ENCODE results near the gene FSTL3. TPM values are rescaled to one million over a fixed set of nuclear protein-coding genes. Genes with fewer than 3 reads are reported as not detected.

Gene FSTL3
- polyA plus RNA-seq, 3 donors, result 14.8 to 26.8 (median 20.7) TPM

GRCh38 chr19:676007-676338 lies 219 bp upstream of the FSTL3 start:
- DNase-seq (ENCODE audit: extremely low read depth in 1 of 11, low read depth in 9 of 11, low spot score in 4 of 11), result no peak

DNA sequence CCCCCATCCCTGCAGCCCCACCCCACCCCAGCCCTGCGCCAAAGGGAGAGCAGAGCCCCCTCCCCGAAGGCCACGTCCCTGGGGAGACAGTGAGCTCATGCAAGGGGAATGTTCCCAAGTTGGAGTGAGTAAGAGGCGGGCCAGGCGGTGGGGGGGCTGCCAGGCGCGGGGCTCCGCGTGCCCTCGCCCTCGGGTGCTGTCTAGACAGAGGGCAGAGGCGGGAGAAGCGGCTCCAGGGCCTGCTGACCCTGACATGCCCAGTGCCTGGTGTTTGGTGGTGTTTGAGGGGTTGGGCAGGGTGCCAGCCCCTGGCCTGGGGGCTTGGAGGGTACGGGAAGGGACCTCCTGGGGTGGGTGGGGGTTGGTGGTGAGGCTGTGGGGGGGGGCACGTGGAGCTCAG lies 1.0 kb downstream of the FSTL3 start:
- DNase-seq (ENCODE audit: extremely low read depth in 1 of 11, low read depth in 9 of 11, low spot score in 4 of 11), result no peak

GRCh38 chr19:677601-678436 lies 1.6 kb downstream of the FSTL3 start:
- no peak for DNase-seq (ENCODE audit: extremely low read depth in 1 of 11, low read depth in 9 of 11, low spot score in 4 of 11)

GRCh38 chr19:678791-679388 lies 2.7 kb downstream of the FSTL3 start:
- no peak for DNase-seq (ENCODE audit: extremely low read depth in 1 of 11, low read depth in 9 of 11, low spot score in 4 of 11)

- DNase-seq (ENCODE audit: extremely low read depth in 1 of 11, low read depth in 9 of 11, low spot score in 4 of 11), result peak in 2 of 11 donors; percentile 47 to 48
Measured at GRCh38 chr19:679418-680286, 3.5 kb downstream of the FSTL3 start.

DNA sequence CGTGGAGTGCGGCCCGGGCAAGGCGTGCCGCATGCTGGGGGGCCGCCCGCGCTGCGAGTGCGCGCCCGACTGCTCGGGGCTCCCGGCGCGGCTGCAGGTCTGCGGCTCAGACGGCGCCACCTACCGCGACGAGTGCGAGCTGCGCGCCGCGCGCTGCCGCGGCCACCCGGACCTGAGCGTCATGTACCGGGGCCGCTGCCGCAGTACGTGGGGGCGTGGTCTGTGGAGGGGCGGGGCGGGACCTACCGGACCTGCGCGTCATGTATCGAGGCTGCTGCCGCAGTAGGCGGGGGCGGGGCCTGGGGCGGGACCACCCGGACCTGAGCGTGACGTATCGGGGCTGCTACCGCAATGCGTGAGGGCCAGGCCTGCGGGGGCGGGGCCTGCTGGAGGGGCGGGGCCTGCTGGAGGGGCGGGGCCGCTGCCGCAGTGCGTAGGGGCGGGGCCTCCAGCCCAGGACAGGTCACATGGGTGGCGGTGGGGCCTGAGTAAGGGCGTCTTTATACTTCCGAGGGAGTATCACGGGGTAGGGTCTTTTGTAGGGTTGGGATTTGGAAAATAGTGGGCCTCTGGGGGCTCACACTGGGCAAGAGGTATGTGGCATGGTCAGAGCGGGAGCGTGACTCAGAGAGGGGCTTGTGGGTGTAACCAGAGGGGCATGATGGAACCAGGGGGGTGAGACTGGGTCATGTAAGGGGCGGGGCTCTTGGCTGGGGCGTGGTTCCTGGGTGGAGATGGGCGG lies 4.3 kb downstream of the FSTL3 start:
- DNase-seq (ENCODE audit: extremely low read depth in 1 of 11, low read depth in 9 of 11, low spot score in 4 of 11), result peak; percentile 87 to 97 (median 95)

GRCh38 chr19:681029-682019 lies 5.1 kb downstream of the FSTL3 start:
- DNase-seq (ENCODE audit: extremely low read depth in 1 of 11, low read depth in 9 of 11, low spot score in 4 of 11), result no peak

DNA sequence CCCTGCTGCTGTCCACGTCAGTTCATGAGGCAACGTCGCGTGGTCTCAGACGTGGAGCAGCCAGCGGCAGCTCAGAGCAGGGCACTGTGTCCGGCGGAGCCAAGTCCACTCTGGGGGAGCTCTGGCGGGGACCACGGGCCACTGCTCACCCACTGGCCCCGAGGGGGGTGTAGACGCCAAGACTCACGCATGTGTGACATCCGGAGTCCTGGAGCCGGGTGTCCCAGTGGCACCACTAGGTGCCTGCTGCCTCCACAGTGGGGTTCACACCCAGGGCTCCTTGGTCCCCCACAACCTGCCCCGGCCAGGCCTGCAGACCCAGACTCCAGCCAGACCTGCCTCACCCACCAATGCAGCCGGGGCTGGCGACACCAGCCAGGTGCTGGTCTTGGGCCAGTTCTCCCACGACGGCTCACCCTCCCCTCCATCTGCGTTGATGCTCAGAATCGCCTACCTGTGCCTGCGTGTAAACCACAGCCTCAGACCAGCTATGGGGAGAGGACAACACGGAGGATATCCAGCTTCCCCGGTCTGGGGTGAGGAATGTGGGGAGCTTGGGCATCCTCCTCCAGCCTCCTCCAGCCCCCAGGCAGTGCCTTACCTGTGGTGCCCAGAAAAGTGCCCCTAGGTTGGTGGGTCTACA lies 6.6 kb downstream of the FSTL3 start:
- no peak for DNase-seq (ENCODE audit: extremely low read depth in 1 of 11, low read depth in 9 of 11, low spot score in 4 of 11)

GRCh38 chr19:685454-685931 lies 9.3 kb downstream of the FSTL3 start:
- no peak for DNase-seq (ENCODE audit: extremely low read depth in 1 of 11, low read depth in 9 of 11, low spot score in 4 of 11)

GRCh38 chr19:686589-687297 lies 10.6 kb downstream of the FSTL3 start:
- no peak for DNase-seq (ENCODE audit: extremely low read depth in 1 of 11, low read depth in 9 of 11, low spot score in 4 of 11)

GRCh38 chr19:687569-688166 lies 11.5 kb downstream of the FSTL3 start:
- DNase-seq (ENCODE audit: extremely low read depth in 1 of 11, low read depth in 9 of 11, low spot score in 4 of 11), result no peak

DNA sequence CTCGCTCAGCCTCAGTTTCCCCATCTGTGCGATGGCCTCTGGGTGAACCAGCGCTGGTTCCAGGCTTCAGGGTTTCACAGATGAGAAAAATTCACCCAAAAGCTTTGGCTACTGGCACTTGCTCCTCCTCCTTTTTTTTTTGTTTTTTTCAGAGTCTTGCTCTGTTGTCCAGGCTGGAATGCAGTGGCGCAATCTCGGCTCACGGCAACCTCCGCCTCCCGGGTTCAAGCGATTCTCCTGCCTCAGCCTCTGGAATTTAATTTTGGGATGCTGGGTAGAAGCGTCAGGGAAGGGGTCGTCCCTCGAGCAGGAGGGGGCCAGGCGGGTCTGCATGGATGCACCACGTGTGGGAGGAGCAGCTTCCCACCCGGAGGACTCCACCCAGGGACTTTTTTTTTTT lies 12.0 kb downstream of the FSTL3 start:
- DNase-seq (ENCODE audit: extremely low read depth in 1 of 11, low read depth in 9 of 11, low spot score in 4 of 11), result no peak

GRCh38 chr19:688992-689391 lies 12.8 kb downstream of the FSTL3 start:
- no peak for DNase-seq (ENCODE audit: extremely low read depth in 1 of 11, low read depth in 9 of 11, low spot score in 4 of 11)

DNA sequence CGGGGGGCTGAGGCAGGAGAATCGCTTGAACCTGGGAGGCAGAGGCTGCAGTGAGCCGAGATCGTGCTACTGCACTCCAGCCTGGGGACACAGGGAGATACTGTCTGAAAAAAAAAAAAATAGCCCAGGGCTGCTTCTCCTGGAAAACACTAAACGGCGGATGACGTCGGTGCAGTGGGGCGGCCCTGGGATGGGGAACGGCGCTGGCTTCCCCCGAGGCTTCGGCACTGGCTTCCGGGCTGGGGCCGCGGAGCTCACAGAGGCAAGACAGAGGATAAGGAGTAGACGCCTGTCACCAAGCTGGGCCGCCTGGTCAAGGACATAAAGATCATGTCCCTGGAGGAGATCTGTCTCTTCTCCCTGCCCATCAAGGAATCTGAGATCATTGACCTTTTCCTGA lies 14.0 kb downstream of the FSTL3 start:
- no peak for DNase-seq (ENCODE audit: extremely low read depth in 1 of 11, low read depth in 9 of 11, low spot score in 4 of 11)

DNA sequence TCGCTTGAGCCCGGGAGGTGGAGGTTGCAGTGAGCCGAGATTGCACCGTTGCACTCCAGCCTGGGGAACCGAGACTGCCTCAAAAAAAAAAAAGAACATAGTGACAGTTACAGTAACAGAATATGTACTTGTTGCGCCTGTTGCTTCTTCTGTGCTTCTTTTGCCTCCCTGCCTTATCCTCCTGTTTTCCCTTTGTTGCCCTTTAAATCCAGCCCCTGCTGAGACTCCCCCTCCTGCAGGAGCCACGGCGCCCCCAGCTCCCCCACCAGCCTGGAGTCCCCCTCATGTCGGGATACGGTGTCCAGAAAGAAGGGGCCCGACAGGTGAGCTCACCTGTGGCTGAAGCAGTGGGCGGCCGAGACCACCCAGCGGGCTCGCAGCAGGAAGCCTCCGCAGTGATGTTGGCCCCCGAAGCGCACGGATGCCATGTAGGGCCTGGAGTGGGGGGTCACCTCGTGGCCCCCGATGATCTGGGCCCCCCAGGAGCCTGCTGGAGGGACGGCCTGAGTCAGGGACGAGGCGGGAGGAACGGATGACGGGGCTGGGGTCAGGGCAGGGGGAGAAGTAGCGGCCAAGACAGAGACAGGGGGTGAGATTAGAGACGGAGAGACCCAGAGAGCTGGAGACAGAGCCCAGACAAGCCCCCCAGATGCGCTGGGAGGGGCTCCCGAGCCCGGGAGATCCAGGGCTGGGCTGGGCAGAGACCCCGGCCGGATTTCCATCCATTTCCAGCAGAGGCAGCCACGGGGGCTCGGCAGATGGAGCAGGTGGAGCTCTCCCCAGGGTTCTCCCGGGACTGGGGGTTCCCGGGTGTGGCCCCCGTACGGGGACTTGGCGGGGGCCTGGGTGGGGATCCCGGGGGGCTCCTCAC lies 18.5 kb downstream of the FSTL3 start:
- no peak for DNase-seq (ENCODE audit: extremely low read depth in 1 of 11, low read depth in 9 of 11, low spot score in 4 of 11)

Data from renal cortex interstitium (tissue), 11 donors.